DMS 273 (cell line): ENCODE results near the gene TMTC2.

Experiments used
- DNase-seq: peaks from one replicate; lab custom pipeline; 2025; ENCODE audit not compliant: unreplicated experiment; lab: John Stamatoyannopoulos, UW

TMTC2 gene

DNA sequence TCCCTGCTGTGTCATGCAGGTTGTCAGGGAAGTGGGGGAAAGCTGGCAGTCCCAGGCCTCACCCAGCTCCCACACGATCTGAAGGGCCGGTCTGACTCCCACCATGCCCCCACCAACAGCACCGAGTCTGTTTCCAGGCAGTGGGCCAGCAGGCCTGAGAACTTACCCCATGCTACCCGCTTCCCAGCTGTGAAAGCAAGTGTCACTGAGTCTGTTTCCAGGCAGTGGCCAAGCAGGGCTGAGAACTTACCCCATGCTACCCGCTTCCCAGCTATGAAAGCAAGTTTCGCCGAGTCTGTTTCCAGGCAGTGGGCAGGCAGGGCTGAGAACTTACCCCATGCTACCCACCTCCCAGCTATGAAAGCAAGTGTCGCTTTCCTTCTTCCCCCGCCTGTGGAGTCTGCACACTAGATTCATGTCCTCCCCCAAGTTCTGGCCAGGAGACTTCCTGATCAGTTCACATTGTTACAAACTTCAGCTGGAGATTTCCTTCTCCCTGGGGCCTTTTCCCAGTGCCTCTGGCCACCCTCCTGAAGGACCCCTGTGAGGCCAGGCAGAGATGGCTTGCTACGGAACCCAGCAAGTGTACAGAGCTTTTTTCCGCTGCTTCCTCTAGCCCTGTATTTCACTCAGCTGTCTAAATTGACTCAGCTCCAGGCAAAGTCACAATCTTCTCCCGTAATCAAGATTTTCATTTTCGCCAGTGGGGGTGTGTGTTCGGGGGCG lies 435.4 kb downstream of the TMTC2 start:
- DNase-seq = no peak

DNA sequence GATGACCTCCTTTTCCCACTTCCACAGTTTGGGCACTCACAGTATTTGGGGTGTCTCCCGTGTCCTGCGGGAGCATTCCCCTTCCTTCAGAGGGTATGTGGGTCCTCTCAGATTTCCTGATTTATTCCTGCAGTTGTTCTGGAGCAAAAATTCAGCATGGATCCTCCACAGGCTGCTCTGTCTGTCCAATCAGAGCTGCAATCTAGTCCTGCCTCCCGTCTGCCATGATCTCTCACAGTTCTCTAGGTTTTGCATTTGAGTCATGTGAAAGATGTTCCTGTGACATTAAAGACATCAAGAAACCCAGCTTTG lies 435.9 kb downstream of the TMTC2 start:
- no peak for DNase-seq

DNA sequence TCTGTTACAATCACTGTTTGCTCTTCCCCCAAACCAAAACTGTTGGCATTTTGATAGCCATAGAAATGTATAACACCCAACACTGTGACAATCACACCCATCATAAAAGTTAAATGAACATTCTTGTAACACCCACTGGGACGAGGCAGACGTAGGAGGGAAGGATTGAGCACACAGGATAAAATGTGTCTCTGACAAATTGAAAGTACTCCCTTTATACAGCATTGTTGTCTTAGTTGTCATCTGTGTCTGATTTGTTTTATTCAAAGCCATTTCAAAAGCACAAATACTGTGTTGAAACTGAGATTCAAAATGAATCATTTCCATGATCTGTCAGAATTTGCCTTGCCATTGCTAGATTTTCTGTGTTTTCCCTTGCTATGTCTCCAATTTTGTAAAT lies 436.3 kb downstream of the TMTC2 start:
- no peak for DNase-seq

DNA sequence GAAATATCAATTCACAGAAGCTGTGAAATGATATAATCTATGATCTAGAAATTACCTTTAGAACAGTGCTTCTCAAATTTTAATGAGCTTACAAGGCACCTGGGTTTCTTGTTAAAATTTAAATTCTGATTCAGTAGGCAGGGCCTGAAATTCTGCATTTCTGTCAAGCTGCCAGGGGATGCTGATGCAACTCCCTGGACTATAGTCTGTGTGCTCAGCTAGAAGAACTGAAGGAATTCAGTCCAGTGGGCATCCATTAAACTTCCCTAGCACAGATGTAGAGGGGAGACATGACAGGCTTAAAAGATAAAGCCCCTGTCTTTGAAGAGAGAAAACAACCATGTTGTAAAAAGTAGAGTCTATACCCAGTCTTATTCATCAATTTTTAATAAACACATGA lies 441.8 kb downstream of the TMTC2 start:
- DNase-seq = peak; percentile 1

DNA sequence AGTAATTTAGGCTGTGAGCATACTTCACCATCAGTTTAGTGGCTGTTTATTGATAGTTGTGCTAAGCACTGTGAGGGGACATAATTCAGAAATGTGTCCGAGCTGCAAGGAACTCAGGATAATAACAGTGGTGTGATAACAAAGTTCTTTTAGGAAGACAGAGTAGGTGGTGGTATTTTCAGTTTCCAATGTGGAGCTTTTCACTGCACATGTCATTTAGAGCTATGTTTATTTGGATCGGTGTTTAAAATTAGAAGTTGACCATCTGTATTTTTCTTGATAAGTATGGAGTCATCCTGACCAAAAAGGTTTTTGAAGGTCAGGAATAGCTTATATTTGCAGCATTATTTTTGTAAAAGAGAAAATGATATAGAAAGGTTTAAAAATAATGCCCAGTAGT lies 443.5 kb downstream of the TMTC2 start:
- DNase-seq = no peak

DNA sequence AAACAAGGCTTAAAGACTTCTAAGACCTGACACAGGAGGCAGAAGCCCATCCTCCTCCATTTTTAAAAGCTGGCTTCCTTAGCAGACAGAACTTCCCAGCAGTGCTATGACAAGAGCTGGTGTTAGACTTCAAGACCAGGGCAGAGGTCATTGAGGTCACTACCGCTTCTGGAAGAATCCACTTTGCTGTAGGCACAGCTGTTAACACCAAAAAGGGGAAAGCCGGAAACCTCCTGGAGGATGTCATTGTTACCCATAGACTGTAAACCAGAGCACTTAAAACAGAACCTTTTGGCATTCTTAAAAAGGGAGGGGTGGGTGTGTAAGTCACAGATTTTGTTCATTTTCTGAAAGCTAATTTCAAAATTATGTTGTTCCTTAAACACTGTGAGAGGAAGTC lies 445.7 kb downstream of the TMTC2 start:
- no peak for DNase-seq

DNA sequence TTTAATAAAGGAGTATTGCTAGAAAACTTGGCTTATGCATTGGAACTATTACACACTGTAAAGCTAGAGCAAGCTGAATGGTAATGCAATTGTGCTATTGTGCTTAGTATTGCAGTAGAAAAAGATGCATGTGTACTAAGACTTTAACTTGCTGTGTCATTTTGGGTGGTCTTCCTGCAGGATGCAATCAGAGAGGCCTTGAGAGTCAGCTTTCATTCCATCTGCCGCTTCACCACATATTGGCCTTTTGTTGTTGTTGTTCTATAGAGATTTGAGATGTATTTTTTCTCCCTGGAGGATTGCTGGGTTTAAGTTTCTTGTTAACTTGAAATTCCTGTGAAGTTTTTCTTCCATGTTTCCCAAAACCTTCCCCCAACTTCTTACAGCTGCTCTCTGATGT lies 449.7 kb downstream of the TMTC2 start:
- no peak for DNase-seq

DNA sequence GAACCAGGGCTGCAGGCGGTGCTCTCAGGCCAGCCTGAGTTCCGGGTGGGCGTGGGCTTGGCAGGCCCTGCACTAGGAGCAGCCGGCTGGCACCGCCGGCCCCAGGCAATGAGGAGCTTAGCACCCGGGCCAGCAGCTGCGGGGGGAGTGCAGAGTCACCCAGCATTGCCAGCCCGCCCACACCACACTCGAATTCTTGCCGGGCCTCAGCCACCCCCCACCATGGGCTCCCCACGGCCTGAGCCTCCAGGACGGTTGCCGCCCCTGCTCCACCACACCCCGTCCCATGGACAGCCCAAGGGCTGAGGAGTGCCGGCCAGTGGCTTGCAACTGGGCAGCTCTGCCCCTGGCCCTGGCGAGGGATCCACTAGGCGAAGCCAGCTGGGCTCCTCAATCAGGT lies 453.4 kb downstream of the TMTC2 start:
- DNase-seq = no peak

DNA sequence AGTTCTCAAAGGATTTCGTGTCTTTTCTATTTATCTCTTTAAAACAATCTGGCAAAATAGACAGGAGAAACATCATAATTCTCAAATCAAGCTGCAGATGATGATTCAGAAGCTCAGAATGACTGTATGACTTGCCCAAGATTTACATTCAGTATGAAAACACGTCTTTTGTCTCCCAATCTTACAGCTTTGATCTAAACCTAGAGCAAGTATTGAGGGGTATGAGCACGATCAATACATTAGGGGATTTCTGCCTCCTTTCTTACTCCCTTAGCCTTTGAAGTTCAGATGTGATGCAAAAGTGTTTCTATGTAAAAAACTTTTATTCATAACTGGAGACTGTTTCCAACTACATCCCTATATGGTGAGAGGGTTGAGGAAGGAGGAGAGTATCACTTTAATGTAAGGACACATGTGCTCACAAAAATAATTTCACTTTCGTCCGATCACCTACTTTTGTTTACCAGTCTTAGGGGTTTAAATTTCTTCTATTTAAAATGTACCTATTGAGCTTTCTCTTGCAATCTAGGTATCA lies 454.8 kb downstream of the TMTC2 start:
- no peak for DNase-seq

DNA sequence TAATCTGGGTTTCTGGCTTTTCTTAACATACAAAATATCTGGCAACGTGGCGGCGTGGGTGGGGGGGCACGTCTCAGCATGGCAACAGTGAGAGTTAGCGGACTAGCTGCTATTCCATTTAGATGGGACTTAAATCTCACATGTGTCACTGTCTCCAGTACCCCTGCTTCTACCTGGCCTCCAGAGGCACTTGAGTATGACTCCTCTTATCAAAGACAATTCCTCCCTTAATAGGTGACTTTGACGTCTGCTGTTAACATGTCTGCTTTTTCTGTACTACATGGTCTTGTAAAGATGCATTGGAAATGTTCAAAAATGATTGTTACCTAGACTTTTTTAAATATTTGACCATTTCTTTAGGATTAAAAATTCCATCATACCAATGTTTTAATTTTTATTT lies 456.2 kb downstream of the TMTC2 start:
- DNase-seq = no peak

DNA sequence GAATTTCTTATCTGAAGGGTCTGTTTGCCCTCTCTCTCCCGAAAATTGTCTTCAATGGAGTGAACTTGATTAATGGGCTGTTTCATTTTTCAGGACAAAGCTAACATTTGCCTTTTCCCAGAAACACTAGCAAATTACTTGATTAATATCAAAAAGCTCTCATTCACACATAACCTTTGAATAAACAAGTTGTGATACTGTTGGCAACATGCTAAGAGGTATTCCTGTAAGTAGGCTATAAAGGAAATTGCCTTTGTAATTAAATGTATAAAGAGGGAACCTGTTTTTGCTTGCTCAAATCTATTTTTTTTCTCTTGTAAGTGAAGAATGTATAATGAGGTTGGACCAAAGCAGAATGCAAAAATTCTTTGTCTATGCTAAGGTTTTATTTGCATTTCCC lies 457.2 kb downstream of the TMTC2 start:
- no peak for DNase-seq

DNA sequence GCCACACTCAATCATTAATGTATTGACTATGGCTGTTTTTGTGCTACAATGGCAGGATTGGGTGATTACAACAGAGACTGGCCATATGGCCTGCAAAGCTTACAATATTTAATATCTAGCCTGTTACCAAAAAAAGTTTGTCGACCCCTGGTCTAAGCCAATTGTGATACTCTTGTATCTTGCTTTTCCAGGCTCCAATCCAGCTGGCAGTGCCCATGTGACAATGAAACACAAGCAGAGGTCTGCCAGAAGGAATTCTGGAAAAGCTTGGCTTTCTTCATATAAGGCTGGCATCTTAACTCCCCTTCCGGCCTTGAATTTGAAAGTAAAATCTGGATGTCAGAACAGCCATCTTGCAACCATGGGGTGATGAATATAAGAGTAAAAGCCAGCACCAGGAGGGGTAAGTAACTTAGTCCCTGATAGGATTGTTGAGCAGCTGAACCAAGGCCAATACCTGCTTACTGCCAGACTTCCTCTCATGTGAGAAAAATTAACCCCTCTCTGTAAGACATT lies 458.7 kb downstream of the TMTC2 start:
- peak; percentile 10 for DNase-seq

DNA sequence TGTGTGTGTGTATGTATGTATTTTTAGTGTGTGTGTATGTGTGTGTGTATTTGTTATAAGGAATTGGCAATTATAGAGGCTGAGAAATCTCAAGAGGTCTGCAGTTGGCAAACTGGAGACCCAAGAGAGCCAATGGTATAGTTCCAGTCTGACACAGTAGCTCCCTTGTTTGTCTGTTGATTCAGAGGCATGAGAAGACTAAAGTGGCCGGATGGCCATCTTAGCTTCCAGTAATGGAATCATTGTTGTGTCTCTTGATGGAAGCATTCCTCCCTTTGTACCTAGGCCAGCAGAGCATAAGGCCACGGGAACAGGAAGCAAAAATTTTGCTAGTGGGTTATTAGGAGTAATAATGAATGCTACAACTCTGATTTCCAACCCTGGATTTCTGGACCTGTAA lies 460.6 kb downstream of the TMTC2 start:
- DNase-seq = no peak

DNA sequence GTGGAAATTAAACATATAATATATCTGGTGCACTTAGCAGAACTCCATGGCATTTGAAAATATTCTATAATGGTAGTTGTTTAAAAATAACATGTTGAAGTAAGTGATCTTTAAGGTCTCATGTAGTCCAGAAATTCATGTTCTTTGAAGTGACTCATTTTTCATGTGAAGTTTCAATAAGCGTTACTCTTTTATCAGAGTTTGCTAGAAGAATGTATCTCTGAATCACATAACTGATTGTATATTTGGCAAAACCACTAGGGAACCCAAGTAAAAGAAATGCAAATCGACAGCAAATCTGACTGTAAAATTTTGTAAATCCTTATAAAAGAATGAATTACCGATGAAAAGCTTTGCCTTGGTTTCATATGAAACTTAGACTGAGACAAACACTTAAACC lies 463.3 kb downstream of the TMTC2 start:
- no peak for DNase-seq

DNA sequence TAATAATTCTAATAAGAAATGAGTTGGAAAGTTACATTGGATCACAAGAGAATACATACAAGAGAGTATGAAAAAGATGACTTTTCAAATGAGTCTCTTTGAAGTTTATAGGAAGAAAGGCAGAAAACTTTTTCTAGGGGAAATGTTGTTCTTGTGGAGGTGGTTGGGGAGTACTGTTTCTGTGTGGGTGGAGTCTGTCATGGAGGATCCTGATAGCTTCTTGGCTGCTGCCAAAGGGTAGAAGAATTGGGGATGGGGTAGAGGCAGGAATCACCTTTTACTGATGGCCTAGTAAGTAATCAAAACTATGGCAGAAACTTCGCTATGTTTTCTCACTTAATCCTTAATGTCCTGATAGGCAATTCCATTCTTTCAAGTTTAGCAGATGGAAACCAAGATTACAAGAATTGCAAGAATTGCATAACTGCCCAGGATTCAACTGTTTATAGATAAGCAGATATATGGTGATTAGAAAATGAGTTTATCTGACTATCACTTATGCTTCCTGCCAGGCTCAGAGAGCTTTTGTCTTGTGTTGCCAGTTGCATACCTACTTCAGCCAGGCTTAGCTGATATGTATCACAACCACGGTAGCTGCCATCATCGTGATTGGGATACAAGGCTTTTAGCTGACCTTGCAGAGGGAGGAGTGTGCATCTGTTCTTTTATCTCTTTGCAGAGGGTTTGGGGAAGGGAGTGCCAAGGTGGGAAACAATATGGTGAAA lies 463.9 kb downstream of the TMTC2 start:
- DNase-seq = no peak

DNA sequence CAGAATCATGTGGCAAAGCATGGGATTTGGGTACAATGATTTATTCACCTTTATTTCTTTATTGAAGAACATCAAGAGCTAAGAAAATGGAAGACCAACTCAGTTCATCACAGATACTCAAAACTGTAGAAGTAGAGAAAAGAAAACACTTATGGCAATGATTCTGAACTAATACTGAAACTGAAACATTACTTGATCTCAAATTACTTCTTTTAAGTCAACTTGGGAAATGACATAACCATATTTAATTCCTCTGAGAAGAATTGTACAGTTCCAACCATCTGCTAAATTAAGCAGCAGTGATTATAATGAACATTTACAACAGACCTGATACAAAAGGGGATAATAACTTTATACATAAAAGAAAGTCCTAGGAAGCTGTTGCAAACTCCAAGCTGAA lies 466.5 kb downstream of the TMTC2 start:
- peak; percentile 8 for DNase-seq

DNA sequence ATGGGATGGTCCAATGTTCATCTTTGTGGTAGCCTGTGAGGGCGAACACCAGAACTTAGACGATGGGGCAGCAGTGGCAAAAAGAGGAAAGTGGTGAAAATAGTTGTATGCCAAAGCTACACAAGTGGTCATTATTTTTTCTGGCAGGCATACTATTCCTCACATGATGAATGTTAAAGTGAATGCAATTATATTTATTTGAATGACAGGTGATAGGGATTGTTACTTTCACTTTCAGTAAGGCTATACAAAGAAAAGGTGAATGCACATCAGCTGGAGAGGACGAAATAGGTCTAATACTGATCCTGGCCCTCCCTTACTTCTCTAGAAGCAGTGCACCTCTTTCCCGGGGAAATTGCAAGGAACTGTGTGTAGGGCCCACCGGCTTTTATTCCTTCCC lies 470.1 kb downstream of the TMTC2 start:
- no peak for DNase-seq

DNA sequence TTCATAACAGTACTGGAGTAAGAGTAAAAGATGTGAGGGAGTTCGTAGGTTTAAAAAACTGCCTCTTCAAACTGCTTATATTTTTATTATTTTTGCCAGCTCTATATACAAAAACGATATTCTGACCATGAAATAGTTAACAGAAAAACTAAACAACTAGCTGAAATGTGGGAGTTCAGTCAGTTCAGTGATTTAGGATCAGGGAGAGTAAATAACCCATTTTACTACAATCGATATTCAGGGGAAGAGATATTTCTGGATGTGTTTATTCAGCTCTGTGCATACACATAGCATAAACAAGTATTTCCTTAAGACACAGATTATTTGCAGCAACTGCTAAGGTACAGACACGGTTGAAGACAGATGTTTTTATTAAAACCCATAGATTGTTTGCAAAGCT lies 470.9 kb downstream of the TMTC2 start:
- no peak for DNase-seq

DNA sequence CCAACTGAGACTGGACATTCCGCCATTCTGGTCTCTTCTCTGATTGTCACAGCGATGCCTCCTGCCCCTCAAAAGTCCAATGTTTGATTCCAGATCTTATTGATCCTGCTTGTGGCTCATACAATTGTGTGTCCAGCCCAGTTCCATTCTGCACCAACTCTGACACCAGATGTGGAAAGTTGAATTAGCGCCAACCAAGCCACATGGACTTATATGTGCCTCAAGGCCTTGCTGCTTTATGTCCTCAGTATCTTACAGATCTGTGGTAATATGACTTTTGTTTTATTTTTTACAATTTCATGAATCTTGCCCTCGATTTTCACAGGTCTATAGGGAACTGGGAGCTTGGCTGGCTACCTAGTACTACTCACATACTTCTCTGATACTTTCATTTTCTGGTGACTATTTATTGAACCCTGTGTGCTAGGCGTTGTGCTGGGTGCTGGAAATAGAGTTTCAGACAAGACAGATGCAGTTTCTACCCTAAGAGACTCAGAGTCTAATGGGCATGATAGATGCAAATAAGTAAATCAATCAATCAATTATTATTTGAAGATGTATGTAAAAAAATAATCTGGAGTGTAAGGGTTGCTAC lies 472.0 kb downstream of the TMTC2 start:
- peak; percentile 14 for DNase-seq

DNA sequence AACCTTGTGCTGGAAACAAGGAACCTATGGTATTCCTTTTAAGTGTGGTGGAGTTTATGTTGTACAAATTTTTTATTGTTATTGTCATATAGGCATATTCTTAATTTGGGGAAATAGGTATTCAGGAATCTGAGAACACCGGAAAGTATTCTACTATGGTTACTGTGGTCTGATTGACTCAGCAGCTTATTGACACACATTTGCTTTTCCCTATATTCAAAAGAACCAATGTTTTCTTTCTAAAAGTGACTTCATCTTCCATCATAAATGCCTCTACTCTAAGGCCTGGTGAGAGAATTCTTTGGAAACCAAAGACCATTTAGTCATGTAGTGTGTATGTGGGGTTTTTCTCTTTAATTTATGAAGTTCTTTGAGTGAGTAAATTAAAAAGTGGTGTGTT lies 474.8 kb downstream of the TMTC2 start:
- no peak for DNase-seq

DNA sequence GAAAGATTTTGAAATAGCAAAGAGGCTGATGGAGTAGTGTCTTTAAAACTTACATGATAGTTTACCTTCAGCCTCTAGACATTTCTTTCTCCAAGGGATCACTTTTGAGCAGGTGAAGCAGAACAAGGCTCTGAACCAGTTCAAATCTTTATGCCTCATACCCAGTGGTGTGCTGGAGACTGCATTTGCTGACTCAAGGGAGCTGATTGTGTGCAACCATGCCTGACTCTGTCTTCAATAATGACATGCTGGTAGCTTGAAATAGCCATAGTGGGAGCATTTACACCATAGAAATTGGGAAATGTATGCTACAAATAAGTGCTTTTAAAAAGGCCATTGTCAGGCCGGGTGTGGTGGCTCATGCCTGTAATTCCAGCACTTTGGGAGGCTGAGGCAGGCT lies 482.0 kb downstream of the TMTC2 start:
- no peak for DNase-seq

DNA sequence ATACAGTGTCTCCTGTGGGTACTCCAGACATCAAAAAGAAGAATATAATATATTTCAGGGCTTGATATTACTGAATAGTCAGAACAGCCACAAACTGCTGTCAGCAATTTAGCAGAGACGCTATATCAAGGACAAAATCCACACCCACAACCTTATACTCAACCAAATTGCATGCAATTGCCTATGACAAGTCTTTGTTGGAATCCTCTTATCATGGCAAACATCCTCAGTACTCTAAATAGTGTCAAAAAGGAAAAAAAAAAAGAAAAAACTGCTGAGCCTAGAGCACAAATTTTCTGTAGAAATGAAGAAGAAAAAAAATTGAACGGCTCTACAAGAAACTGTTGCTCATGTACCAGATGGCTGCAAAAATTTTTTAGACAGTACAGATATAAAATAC lies 485.7 kb downstream of the TMTC2 start:
- DNase-seq = no peak
